ENCODE measurements around the gene KLHDC7A.

KLHDC7A gene

GRCh38 chr1:18494304-18494703 is 13.6 kb downstream of the KLHDC7A start:
- Histone ChIP-seq H3K27ac (replicated peaks) (no peak overlapping the region), H3K27me3 (ENCODE audit: insufficient read depth, poor library complexity, severe bottlenecking) (no peaks in the 10 kb centered on the region), H3K4me3 (replicated peaks; ENCODE audit: insufficient read depth, low read length) (no peak overlapping the region)
- TF ChIP-seq SPI1 (IDR thresholded peaks at IDR 0.05; ENCODE audit: borderline replicate concordance, low read depth): no peak
- TF ChIP-seq, protein P1, sequence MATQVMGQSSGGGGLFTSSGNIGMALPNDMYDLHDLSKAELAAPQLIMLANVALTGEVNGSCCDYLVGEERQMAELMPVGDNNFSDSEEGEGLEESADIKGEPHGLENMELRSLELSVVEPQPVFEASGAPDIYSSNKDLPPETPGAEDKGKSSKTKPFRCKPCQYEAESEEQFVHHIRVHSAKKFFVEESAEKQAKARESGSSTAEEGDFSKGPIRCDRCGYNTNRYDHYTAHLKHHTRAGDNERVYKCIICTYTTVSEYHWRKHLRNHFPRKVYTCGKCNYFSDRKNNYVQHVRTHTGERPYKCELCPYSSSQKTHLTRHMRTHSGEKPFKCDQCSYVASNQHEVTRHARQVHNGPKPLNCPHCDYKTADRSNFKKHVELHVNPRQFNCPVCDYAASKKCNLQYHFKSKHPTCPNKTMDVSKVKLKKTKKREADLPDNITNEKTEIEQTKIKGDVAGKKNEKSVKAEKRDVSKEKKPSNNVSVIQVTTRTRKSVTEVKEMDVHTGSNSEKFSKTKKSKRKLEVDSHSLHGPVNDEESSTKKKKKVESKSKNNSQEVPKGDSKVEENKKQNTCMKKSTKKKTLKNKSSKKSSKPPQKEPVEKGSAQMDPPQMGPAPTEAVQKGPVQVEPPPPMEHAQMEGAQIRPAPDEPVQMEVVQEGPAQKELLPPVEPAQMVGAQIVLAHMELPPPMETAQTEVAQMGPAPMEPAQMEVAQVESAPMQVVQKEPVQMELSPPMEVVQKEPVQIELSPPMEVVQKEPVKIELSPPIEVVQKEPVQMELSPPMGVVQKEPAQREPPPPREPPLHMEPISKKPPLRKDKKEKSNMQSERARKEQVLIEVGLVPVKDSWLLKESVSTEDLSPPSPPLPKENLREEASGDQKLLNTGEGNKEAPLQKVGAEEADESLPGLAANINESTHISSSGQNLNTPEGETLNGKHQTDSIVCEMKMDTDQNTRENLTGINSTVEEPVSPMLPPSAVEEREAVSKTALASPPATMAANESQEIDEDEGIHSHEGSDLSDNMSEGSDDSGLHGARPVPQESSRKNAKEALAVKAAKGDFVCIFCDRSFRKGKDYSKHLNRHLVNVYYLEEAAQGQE (IDR thresholded peaks at IDR 0.05; ENCODE audit: insufficient replicate concordance, low read depth): no peak
- no peak for TF ChIP-seq POLR2AphosphoS5 (IDR thresholded peaks at IDR 0.05; ENCODE audit: low read depth)
- TF ChIP-seq, protein P2, sequence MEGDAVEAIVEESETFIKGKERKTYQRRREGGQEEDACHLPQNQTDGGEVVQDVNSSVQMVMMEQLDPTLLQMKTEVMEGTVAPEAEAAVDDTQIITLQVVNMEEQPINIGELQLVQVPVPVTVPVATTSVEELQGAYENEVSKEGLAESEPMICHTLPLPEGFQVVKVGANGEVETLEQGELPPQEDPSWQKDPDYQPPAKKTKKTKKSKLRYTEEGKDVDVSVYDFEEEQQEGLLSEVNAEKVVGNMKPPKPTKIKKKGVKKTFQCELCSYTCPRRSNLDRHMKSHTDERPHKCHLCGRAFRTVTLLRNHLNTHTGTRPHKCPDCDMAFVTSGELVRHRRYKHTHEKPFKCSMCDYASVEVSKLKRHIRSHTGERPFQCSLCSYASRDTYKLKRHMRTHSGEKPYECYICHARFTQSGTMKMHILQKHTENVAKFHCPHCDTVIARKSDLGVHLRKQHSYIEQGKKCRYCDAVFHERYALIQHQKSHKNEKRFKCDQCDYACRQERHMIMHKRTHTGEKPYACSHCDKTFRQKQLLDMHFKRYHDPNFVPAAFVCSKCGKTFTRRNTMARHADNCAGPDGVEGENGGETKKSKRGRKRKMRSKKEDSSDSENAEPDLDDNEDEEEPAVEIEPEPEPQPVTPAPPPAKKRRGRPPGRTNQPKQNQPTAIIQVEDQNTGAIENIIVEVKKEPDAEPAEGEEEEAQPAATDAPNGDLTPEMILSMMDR (IDR thresholded peaks at IDR 0.05; ENCODE audit: insufficient read depth, low read length): no peak
- no peak for TF ChIP-seq GABPA (IDR thresholded peaks at IDR 0.05; ENCODE audit: low read depth)
- no peak for DNase-seq (ENCODE audit: low read depth in 1 of 2, low spot score in 1 of 2)

DNA sequence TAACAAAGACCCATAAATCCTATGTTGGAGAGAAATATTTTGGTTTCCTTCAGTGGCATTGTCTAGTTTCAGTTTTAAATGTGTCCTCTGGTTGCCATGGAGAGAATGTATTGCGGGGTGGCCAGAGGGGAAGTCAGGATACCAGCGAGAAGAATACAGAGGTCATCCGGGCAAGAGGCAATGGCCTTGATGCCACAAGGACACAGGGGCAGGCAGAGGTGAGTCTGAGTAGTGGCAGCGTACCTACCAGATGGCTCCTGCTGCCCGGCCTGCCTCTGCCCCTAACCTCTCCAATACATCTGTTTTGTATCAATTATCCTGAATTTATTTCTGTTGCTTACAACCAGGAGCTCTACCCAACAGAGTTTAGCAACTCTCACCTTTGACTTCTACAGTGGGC is 14.9 kb downstream of the KLHDC7A start:
- TF ChIP-seq, protein P1 (IDR thresholded peaks at IDR 0.05; ENCODE audit: insufficient replicate concordance, low read depth): no peak
- no peak for TF ChIP-seq SPI1 (IDR thresholded peaks at IDR 0.05; ENCODE audit: borderline replicate concordance, low read depth)
- DNase-seq (ENCODE audit: low read depth in 1 of 2, low spot score in 1 of 2): no peak
- Histone ChIP-seq H3K27ac (replicated peaks) (no peak overlapping the region), H3K27me3 (ENCODE audit: insufficient read depth, poor library complexity, severe bottlenecking) (no peaks in the 10 kb centered on the region), H3K4me3 (replicated peaks; ENCODE audit: insufficient read depth, low read length) (no peak overlapping the region)

- DNase-seq (ENCODE audit: low read depth in 1 of 2, low spot score in 1 of 2): no peak
- Histone ChIP-seq H3K4me3 (replicated peaks; ENCODE audit: insufficient read depth, low read length) (no peak overlapping the region), H3K27ac (replicated peaks) (no peak overlapping the region), H3K27me3 (ENCODE audit: insufficient read depth, poor library complexity, severe bottlenecking) (no peaks in the 10 kb centered on the region)
- TF ChIP-seq, protein P1 (IDR thresholded peaks at IDR 0.05; ENCODE audit: insufficient replicate concordance, low read depth): no peak
- TF ChIP-seq, protein P2 (IDR thresholded peaks at IDR 0.05; ENCODE audit: insufficient read depth, low read length): no peak
- TF ChIP-seq GABPA (IDR thresholded peaks at IDR 0.05; ENCODE audit: low read depth): no peak
- no peak for TF ChIP-seq POLR2AphosphoS5 (IDR thresholded peaks at IDR 0.05; ENCODE audit: low read depth)
- TF ChIP-seq SPI1 (IDR thresholded peaks at IDR 0.05; ENCODE audit: borderline replicate concordance, low read depth): no peak
Measured at GRCh38 chr1:18496056-18496455, 15.3 kb downstream of the KLHDC7A start.
